Stimulated activated CD4-positive, alpha-beta T cell treated with anti-CD3 and anti-CD28 coated beads, Interleukin-12 subunit alpha, Interleukin-12 subunit beta, amount 100 ng/mL, for 24 hours (primary cell): Measurements from ENCODE around the gene PHF11.

Experiments used
- DNase-seq, 2 experiments: peaks; one replicate each; pipeline ENCODE4 v3.0.0-alpha.2; 2020; ENCODE audit warnings: low read depth in 2 of 2

PHF11 gene

DNA sequence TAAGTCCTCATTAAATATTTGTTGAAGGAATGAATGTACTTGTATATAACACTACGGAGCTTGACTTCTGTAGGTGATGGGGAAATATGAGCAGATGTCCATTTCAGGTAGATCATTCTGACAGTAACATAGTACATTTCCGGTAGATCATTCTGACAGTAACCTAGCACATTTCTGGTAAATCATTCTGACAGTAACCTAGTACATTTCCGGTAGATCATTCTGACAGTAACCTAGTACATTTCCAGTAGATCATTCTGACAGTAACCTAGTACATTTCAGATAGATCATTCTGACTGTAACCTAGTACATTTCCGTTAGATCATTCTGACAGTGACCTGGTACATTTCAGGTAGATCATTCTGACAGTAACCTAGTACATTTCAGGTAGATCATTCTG, 2.5 kb downstream of the PHF11 start:
- DNase-seq = no peak

- no peak for DNase-seq
Observed at GRCh38 chr13:49499889-49500660, 4.3 kb downstream of the PHF11 start.

GRCh38 chr13:49502954-49503353, 7.2 kb downstream of the PHF11 start:
- no peak for DNase-seq

DNA sequence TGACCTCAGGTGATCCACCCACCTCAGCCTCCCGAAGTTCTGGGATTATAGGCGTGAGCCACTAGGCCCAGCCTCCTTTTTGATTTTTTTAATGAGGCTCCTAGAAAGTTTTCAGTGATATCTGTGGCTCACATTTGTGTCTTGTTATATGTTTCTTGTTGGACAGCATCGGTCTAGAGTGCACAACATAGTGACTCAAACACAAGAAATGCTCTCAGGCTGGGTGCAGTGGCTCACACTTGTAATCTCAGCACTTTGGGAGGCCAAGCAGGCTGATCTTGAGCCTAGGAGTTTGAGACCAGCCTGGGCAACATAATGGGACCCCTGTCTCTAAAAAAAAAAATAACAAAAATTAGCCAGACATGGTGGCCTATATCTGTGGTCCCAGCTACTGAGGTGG, 8.2 kb downstream of the PHF11 start:
- no peak for DNase-seq

DNA sequence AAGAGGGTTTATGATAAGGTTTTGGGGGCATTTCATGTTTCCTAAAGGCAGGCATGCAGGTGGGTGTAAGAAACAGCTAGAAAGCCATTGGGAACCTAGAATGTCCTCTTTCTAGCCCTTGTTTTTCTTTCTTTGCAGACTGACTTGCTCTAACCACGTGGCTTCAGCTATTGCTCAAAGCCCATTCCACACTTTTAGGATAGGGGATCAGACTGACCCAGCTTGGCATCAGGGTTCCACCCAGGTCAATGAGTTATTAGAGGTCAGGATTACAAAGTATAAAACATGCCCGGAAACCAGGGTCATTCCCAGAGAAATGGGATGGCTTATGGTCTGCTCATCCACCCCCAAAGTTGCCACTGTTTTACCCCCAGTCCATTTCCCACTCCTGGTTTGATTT, 16.8 kb downstream of the PHF11 start:
- no peak for DNase-seq

- DNase-seq = no peak
Observed at GRCh38 chr13:49516467-49516866, 20.7 kb downstream of the PHF11 start.

DNA sequence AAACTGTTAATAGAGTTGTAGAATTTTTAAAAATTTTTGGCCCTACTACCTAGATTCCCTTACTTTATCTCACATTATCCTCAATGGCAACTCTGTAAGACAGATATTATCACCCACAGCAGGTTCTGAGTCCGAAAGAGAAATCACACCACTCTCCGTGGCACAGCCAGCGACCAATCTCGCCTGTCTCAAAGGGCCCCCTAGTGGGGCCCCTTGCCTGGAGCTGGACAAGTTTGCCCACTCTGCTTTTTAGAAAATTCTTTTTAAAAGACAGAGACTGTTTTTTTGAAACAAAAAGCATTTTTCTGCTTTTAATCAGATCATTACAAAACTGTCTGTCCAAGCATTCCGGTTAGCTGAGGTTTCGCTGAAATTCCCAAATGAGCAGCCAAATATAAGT, 21.7 kb downstream of the PHF11 start:
- DNase-seq = no peak

- DNase-seq = no peak
Observed at GRCh38 chr13:49521224-49521623, 25.5 kb downstream of the PHF11 start.

GRCh38 chr13:49524740-49525501, 29.2 kb downstream of the PHF11 start:
- no peak for DNase-seq

DNA sequence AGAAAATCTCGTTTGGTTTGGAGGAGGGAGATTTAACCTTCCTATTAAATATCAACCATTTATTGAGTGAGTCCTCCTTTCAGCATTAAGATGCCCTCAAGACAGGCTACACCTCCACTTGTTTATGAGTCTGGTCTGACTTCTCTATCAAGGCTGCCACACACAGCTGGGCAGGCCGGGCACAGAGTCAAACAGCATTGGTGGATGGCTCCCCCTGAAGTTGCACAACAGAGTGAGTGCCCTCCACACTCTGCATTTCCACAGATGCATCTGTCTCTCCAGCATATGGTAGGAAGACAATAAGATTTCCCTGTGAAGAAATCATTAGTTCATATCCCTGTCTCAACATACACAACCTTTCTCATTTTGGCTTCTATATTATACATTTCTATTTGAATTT, 31.4 kb downstream of the PHF11 start:
- no peak for DNase-seq

DNA sequence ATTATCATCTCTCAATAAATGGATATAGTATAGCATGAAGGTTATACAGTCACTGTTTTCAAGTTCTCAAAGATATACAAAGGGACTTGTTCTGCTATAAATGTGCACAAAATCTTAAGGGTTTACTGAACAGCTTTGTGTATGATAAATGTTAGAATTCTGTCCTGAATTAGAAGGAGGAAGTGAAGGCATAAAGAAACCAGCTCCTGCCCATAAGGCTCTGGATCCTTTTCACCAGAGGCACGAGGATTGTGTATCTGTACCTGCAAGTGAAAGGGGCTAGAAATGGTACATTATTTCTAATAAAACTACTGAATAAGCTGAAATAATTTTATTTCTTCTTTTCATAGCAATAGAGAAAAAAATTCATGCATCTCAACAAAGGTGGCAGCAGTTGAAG, 32.4 kb downstream of the PHF11 start:
- DNase-seq = no peak

GRCh38 chr13:49530457-49530856, 34.7 kb downstream of the PHF11 start:
- no peak for DNase-seq

DNA sequence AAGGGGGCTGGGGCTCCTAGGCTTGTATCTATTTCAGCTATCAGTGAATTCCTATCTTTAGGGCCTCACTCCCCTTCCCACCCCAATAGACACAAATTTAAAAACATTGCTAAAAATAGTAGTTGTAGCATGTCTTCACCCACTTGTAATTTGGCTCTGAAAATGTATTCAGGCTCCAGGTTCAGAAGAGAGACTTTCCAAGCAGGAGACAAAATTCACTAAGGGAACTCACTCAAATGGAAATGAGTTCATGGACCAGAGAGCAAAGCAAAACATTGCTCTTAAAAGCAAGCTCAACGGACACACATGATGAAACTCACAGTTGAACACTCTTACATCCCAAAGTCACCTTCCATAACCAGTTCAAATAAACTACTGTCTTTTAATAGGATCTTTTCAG, 36.8 kb downstream of the PHF11 start:
- DNase-seq = no peak

DNA sequence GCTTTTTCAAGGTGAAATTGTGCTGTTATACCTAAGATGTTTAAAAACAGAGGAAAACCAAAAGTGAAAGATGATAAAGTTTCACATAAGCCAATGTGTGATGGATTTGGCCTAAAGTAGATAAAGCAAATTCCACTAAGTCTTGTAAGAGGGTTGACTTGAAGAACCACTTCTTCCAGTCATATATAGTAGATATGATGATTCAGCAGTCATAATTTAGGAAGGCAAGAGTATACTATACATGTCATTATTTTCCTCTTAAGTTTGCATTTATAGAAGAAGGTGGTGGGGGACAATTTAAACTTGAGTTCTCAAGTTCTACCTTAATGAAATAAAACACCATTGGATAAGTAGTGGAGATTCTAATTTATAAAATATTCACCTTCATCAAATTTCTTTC, 37.3 kb downstream of the PHF11 start:
- no peak for DNase-seq

- no peak for DNase-seq
Observed at GRCh38 chr13:49533591-49534269, 38.0 kb downstream of the PHF11 start.

DNA sequence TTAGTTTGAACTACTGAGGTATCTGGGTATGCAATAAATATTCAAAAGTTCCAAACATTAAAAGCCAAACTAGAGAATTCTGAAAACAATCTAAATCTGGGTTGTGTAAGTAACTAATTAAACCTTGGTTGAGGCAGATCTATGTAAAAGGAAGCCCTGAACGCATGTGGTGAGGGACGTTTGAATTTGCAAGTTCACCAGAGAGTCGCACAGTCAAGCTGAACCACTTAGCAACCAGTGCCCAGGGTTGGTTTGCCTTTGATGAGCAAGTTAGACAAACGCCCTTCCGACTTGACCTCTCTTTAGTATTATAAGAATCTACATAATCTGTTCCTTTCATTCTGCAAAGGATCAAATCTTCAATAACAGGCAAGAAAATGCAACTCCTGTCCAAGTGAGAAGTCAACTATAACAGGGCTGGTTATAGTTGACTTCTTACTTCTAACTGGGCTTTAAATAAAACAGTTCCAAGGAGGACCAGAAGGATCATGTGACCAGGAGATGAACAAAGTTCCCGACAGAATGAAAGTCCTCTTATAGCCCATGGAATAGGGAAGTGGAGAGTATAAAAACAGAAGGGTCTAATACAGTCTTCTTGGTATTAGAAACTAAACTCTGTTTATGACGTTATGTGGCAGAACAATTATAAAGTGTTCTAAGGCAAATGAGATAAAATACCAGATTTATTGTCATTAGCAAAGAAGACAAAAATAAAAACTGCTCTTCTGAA, 40.6 kb downstream of the PHF11 start:
- DNase-seq = no peak

GRCh38 chr13:49538404-49538803, 42.7 kb downstream of the PHF11 start:
- DNase-seq = no peak

DNA sequence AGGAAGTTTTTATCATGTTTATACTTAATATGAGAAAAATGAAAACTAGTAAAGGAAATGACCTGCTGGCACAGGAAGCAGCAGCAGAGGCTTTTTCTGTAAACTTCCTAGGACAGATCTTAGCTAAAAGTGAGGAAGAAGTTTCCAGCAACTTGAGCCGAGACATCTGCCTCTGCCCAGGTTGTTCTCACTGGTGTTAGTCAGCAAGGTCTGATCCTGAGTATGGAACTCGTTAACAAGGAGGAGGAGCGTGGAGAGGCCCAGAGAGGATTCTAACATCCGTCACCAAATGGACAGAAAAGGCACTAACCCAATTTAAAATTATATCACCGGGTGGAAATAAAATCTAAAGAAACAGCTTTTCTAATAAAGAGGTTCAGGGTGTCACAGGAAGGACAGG, 43.6 kb downstream of the PHF11 start:
- no peak for DNase-seq

DNA sequence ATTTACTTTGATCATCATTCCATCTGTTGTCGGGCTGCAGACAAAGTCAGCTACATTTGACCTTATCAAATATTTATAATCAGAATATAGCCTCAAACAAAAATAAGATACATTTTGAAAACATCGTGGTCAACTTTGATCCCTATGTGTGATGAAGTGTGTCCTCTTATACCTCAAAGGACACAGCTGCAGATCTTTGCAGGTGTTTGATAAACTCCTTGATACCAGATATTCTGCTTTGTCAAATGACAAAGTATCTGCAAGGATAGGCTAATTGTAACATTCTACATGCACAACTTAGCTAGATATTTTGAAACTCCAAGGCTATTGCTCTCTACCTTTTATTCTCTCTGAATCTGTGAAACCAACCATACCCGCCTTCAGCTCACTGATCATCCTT, 44.0 kb downstream of the PHF11 start:
- DNase-seq = no peak

DNA sequence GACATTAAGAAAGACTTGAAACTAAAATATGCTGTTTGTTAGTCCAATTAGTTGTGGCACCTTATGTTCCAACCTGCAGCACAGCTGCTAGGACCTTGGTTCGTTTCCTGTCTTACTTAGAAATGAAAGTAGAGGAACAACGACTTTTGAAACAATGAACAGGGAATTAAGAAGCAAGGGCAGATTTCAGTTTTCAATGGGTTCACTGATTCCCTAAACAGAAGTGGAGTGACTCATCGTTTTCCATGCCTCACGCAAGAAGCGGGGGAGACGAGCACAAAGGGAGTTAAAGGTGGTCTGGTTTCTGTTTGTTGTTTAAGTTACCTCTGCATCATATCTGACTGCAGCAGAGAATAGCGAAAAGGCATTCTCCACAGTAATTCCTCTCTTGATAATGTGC, 44.8 kb downstream of the PHF11 start:
- no peak for DNase-seq

DNA sequence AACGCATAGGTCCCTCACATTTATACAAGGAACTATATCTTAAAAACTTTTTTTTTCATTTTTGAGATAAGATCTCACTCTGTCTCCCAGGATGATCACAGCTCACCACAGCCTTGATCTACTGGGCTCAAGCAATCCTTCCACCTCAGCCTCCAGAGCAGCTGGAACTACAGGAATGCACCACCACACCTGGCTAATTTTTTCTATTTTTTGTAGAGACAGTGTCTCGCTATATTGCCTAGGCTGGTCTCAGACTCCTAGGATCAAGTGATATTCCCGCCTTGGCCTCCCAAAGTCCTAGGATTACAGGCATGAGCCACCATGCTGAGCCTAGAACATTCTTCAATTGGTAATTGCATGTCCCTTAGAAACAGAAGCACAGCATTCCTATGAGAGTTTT, 47.9 kb downstream of the PHF11 start:
- DNase-seq = no peak

GRCh38 chr13:49545661-49546060, 49.9 kb downstream of the PHF11 start:
- DNase-seq = no peak
